SK-N-SH treated with all-trans-retinoic acid at 6 μM for 48 hours (cell line): Measurements from ENCODE around the gene SERHL2.

Experiments
- ARNTL ChIP-seq: fragments of 450-650 bp; formaldehyde crosslinking; IDR thresholded peaks from 2 replicates; pipeline ENCODE4 v1.5.0; 2020; ENCODE audit warnings: low read depth, mild to moderate bottlenecking, moderate library complexity, borderline replicate concordance
- PATZ1 ChIP-seq: fragments of 250-450 bp; sonication (Bioruptor Pico); IDR thresholded peaks from 2 replicates; pipeline ENCODE4 v1.8.0; 2020; ENCODE audit warnings: mild to moderate bottlenecking, moderate library complexity, borderline replicate concordance
- POU6F1 ChIP-seq: fragments of 250-450 bp; sonication (Bioruptor Pico); IDR thresholded peaks from 2 replicates; pipeline ENCODE4 v1.8.0; 2021; ENCODE audit warnings: low read depth, mild to moderate bottlenecking, moderate library complexity, borderline replicate concordance
- ZNF8 ChIP-seq: fragments of 450-650 bp; formaldehyde crosslinking; IDR thresholded peaks from 2 replicates; pipeline ENCODE4 v1.5.0; 2020; ENCODE audit warnings: mild to moderate bottlenecking, moderate library complexity
- TF ChIP-seq, protein P1 (sequence below): fragments of 250-450 bp; sonication (Bioruptor Pico); IDR thresholded peaks from 2 replicates; pipeline ENCODE4 v1.5.1; 2020; ENCODE audit warnings: low read depth, mild to moderate bottlenecking, moderate library complexity

DNA sequence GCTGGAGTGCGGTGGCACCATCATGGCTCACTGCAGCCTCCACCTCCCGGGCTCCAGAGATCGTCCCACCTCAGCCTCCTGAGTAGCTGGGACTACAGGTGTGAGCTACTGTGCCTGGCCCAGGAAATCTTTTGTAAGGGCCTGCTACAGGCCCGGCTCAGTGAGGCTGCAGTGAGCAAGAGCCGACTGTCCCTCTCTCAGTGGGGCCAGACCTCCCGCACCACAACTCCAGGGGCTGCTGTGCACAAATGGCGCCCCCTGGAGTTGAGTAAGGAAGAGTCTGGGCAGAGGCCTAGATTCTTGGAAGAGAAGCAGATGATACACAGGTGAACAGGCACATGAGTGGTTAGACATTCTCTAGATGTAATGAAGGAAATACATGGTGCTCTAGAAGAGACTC, 7.0 kb downstream of the SERHL2 start:
- TF ChIP-seq PATZ1 (CRISPR knock-in tag) = no peak
- TF ChIP-seq ZNF8 (CRISPR knock-in tag) = no peak
- TF ChIP-seq, protein P1, sequence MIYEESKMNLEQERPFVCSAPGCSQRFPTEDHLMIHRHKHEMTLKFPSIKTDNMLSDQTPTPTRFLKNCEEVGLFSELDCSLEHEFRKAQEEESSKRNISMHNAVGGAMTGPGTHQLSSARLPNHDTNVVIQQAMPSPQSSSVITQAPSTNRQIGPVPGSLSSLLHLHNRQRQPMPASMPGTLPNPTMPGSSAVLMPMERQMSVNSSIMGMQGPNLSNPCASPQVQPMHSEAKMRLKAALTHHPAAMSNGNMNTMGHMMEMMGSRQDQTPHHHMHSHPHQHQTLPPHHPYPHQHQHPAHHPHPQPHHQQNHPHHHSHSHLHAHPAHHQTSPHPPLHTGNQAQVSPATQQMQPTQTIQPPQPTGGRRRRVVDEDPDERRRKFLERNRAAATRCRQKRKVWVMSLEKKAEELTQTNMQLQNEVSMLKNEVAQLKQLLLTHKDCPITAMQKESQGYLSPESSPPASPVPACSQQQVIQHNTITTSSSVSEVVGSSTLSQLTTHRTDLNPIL = no peak
- no peak for TF ChIP-seq ARNTL (CRISPR knock-in tag)
- no peak for TF ChIP-seq POU6F1 (CRISPR knock-in tag)
